HepG2 (cell line): Measurements from ENCODE around the gene ABCF1. TPM values are rescaled to one million over a fixed set of nuclear protein-coding genes. Genes with fewer than 3 reads are reported as not detected.
A peak's percentile ranks its signal among the peaks of the same experiment; 100 is the strongest.

Experiments
- CREM ChIP-seq, 2 experiments: sonication (generic) in 1 of 2; formaldehyde crosslinking in 1 of 2; IDR thresholded peaks; 2 replicates each; pipeline versions ENCODE4 v1.4.0 to v1.6.1; 2016 to 2020; ENCODE audit warnings: antibody characterized with exemption in 1 of 2, mild to moderate bottlenecking in 1 of 2, missing genetic modification reagents in 1 of 2
- GATA4 ChIP-seq: sonication (generic); IDR thresholded peaks from 2 replicates; pipeline ENCODE4 v1.6.1; 2016; ENCODE audit warnings: antibody characterized with exemption, low read depth, borderline replicate concordance
- HCFC1 ChIP-seq: fragments of 150-350 bp; IDR thresholded peaks from 2 replicates; pipeline ENCODE4 v1.6.1; 2014; ENCODE audit warnings: low read depth, low read length
- KLF15 ChIP-seq: sonication (generic); formaldehyde crosslinking; IDR thresholded peaks from 2 replicates; pipeline ENCODE4 v1.8.1; 2023; ENCODE audit warnings: borderline replicate concordance, mild to moderate bottlenecking, inconsistent platforms, missing genetic modification reagents, mixed read lengths
- KMT2B ChIP-seq: IDR thresholded peaks from 2 replicates; pipeline ENCODE4 v1.6.1; 2016; ENCODE audit warnings: missing genetic modification reagents, missing compliant biosample characterization
- MAZ ChIP-seq, 2 experiments: sonication (generic) in 1 of 2; formaldehyde crosslinking in 1 of 2; IDR thresholded peaks; 2 replicates each; pipeline versions ENCODE4 v1.5.0 to v1.6.1; 2012 to 2020; ENCODE audit warnings: low read depth in 2 of 2, mild to moderate bottlenecking in 2 of 2, borderline replicate concordance in 1 of 2, improper control_type of control experiment in 1 of 2, low read length in 1 of 2, missing genetic modification reagents in 1 of 2, moderate library complexity in 1 of 2
- NR2F1 ChIP-seq, 2 experiments: fragments of 450-650 bp in 1 of 2; formaldehyde crosslinking in 1 of 2; IDR thresholded peaks; 2 replicates each; pipeline versions ENCODE4 v1.5.0 to v1.6.1; 2016 to 2020; ENCODE audit warnings: mild to moderate bottlenecking in 1 of 2, missing compliant biosample characterization in 1 of 2, missing genetic modification reagents in 1 of 2, moderate library complexity in 1 of 2
- RAD51 ChIP-seq: fragments of 450-650 bp; IDR thresholded peaks from 2 replicates; pipeline ENCODE4 v1.6.1; 2016; ENCODE audit warnings: borderline replicate concordance
- WIZ ChIP-seq: sonication (generic); formaldehyde crosslinking; IDR thresholded peaks from 2 replicates; pipeline ENCODE4 v1.5.1; 2020; ENCODE audit warnings: mild to moderate bottlenecking, missing genetic modification reagents
- ZFP36 ChIP-seq: fragments of 150-350 bp; IDR thresholded peaks from 2 replicates; pipeline ENCODE4 v1.6.1; 2018; ENCODE audit warnings: borderline replicate concordance, low read length, low read depth; ENCODE audit not compliant: partially characterized antibody
- ZFP36L1 ChIP-seq: sonication (generic); formaldehyde crosslinking; IDR thresholded peaks from 2 replicates; pipeline ENCODE4 v1.8.0; 2022; ENCODE audit warnings: mild to moderate bottlenecking, missing genetic modification reagents, moderate library complexity
- ZFP36L2 ChIP-seq: sonication (generic); formaldehyde crosslinking; IDR thresholded peaks from 2 replicates; pipeline ENCODE4 v1.4.0; 2020; ENCODE audit warnings: missing genetic modification reagents
- ZNF234 ChIP-seq: sonication (generic); formaldehyde crosslinking; conservative IDR thresholded peaks from 2 replicates; pipeline ENCODE4 v1.5.1; 2020; ENCODE audit warnings: mild to moderate bottlenecking, missing genetic modification reagents
- ZNF264 ChIP-seq: sonication (generic); formaldehyde crosslinking; IDR thresholded peaks from 2 replicates; pipeline ENCODE4 v1.4.0; 2020; ENCODE audit warnings: missing genetic modification reagents
- ZNF383 ChIP-seq: sonication (generic); formaldehyde crosslinking; IDR thresholded peaks from 2 replicates; pipeline ENCODE4 v1.4.0; 2020; ENCODE audit warnings: missing genetic modification reagents, mild to moderate bottlenecking, borderline replicate concordance
- ZNF563 ChIP-seq: sonication (generic); formaldehyde crosslinking; IDR thresholded peaks from 2 replicates; pipeline ENCODE4 v1.8.0; 2022; ENCODE audit warnings: mild to moderate bottlenecking, moderate library complexity, missing genetic modification reagents
- ZNF580 ChIP-seq: IDR thresholded peaks from 2 replicates; pipeline ENCODE4 v1.6.1; 2016; ENCODE audit warnings: low read depth, borderline replicate concordance
- ZNF775 ChIP-seq: sonication (generic); formaldehyde crosslinking; IDR thresholded peaks from 2 replicates; pipeline ENCODE4 v1.4.0; 2020; ENCODE audit warnings: missing genetic modification reagents, mild to moderate bottlenecking, moderate library complexity, borderline replicate concordance
- ZNF839 ChIP-seq: sonication (generic); formaldehyde crosslinking; IDR thresholded peaks from 2 replicates; pipeline ENCODE4 v1.4.0; 2020; ENCODE audit warnings: missing genetic modification reagents, mild to moderate bottlenecking, borderline replicate concordance
- polyA plus RNA-seq, 8 experiments: library from polyadenylated mRNA; depleted of rRNA in 3 of 8; stranded (reverse) in 7 of 8; unstranded in 1 of 8; fragments of >200 nt; fragmentation: Illumina TruSeq in 4 of 8; extraction: Trizol in 4 of 8; gene quantifications; 2 replicates each; pipeline versions ENCODE4 v1.2.1 to v1.2.3, GENCODE V29; 2011 to 2016; ENCODE audit warnings: low read depth in 4 of 8, missing spikeins in 1 of 8, mixed read lengths in 1 of 8; ENCODE audit not compliant: insufficient read depth in 1 of 8
- total RNA-seq, 5 experiments: library from RNA; depleted of rRNA; stranded (reverse); fragments of >200 nt; fragmentation: Illumina TruSeq; extraction: Trizol; gene quantifications; 2 replicates each; pipeline ENCODE4 v1.2.3, GENCODE V29; 2016; ENCODE audit warnings: low read depth in 1 of 5
- TF ChIP-seq, protein P1 (sequence below), 2 experiments: fragments of 450-650 bp in 1 of 2; sonication (generic) in 1 of 2; formaldehyde crosslinking; IDR thresholded peaks; 2 replicates each; pipeline versions ENCODE4 v1.5.0 to v1.8.0; 2020 to 2022; ENCODE audit warnings: mild to moderate bottlenecking in 1 of 2, missing genetic modification reagents in 1 of 2
- TF ChIP-seq, protein P2 (sequence below): sonication (generic); formaldehyde crosslinking; IDR thresholded peaks from 2 replicates; pipeline ENCODE4 v1.4.0; 2020; ENCODE audit warnings: missing genetic modification reagents, borderline replicate concordance

Gene ABCF1
- total and polyA plus RNA-seq, 2 of the 13 experiments (the other 11 are each of a cell fraction or from before 2014, with no cell fraction given): 25.4 to 98.9 TPM

GRCh38 chr6:30571075-30571761 is at the start of gene ABCF1 (continued):
- TF ChIP-seq ZNF775: peak; percentile 44; the same call in 1 of the 2 replicates
- TF ChIP-seq WIZ (CRISPR knock-in tag): peak; percentile 98
- TF ChIP-seq, protein P1, sequence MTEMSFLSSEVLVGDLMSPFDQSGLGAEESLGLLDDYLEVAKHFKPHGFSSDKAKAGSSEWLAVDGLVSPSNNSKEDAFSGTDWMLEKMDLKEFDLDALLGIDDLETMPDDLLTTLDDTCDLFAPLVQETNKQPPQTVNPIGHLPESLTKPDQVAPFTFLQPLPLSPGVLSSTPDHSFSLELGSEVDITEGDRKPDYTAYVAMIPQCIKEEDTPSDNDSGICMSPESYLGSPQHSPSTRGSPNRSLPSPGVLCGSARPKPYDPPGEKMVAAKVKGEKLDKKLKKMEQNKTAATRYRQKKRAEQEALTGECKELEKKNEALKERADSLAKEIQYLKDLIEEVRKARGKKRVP (CRISPR knock-in tag; IDR thresholded peaks at IDR 0.05): peak in 1 of 2 experiments; percentile 77; a peak in 2 of 4 replicates
- peak; percentile 100 for TF ChIP-seq ZNF580 (CRISPR knock-in tag)
- peak; percentile 90 for TF ChIP-seq ZNF264 (CRISPR knock-in tag)
- TF ChIP-seq MAZ (IDR thresholded peaks at IDR 0.05; ENCODE audit: borderline replicate concordance, low read depth, low read length): peak; percentile 92
- peak; percentile 98 for TF ChIP-seq MAZ (CRISPR knock-in tag; IDR thresholded peaks at IDR 0.05; ENCODE audit: low read depth)
- no peak; the same call in 1 of the 2 replicates for TF ChIP-seq ZNF234
- no peak; the same call in 1 of the 2 replicates for TF ChIP-seq ZNF383 (CRISPR knock-in tag)
- TF ChIP-seq CREM (IDR thresholded peaks at IDR 0.05): peak; percentile 75
- peak; percentile 43; the same call in 1 of the 2 replicates for TF ChIP-seq CREM (CRISPR knock-in tag; IDR thresholded peaks at IDR 0.05)
- TF ChIP-seq HCFC1: peak; percentile 48
- TF ChIP-seq, protein P2, sequence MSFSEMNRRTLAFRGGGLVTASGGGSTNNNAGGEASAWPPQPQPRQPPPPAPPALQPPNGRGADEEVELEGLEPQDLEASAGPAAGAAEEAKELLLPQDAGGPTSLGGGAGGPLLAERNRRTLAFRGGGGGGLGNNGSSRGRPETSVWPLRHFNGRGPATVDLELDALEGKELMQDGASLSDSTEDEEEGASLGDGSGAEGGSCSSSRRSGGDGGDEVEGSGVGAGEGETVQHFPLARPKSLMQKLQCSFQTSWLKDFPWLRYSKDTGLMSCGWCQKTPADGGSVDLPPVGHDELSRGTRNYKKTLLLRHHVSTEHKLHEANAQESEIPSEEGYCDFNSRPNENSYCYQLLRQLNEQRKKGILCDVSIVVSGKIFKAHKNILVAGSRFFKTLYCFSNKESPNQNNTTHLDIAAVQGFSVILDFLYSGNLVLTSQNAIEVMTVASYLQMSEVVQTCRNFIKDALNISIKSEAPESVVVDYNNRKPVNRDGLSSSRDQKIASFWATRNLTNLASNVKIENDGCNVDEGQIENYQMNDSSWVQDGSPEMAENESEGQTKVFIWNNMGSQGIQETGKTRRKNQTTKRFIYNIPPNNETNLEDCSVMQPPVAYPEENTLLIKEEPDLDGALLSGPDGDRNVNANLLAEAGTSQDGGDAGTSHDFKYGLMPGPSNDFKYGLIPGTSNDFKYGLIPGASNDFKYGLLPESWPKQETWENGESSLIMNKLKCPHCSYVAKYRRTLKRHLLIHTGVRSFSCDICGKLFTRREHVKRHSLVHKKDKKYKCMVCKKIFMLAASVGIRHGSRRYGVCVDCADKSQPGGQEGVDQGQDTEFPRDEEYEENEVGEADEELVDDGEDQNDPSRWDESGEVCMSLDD (CRISPR knock-in tag): no peak; the same call in 1 of the 2 replicates
- TF ChIP-seq RAD51: no peak
- peak; percentile 98 for TF ChIP-seq ZFP36L1
- TF ChIP-seq GATA4: peak; percentile 39; the same call in 1 of the 2 replicates
- TF ChIP-seq NR2F1 (CRISPR knock-in tag; IDR thresholded peaks at IDR 0.05): no peak
- peak; percentile 80; the same call in 1 of the 2 replicates for TF ChIP-seq KLF15 (CRISPR knock-in tag)
- peak; percentile 96 for TF ChIP-seq KMT2B (CRISPR knock-in tag)
- TF ChIP-seq ZFP36L2 (CRISPR knock-in tag): peak; percentile 89; the same call in 1 of the 2 replicates
- TF ChIP-seq ZFP36: no peak
- peak; percentile 74; the same call in 1 of the 2 replicates for TF ChIP-seq ZNF563 (CRISPR knock-in tag)
- TF ChIP-seq ZNF839 (CRISPR knock-in tag): peak; percentile 92
